Activated T-cell treated with anti-CD3 and anti-CD28 coated beads, Interleukin-2, amount 50 U/mL, for 24 hours (primary cell): ENCODE measurements around the gene ADCY1.

ENCODE experiments used
- DNase-seq: peaks from one replicate; pipeline ENCODE4 v3.0.0-alpha.2; 2020
- H3K27ac Mint-ChIP-seq: 2 replicates; pipeline ENCODE4 v1.8.0; 2020; ENCODE audit warnings: mild to moderate bottlenecking, mixed read lengths
- H3K27me3 Mint-ChIP-seq: 2 replicates; pipeline ENCODE4 v1.8.0; 2020; ENCODE audit warnings: mixed read lengths
- H3K36me3 Mint-ChIP-seq: 2 replicates; pipeline ENCODE4 v1.8.0; 2020; ENCODE audit warnings: low read depth, mixed read lengths
- H3K4me1 Mint-ChIP-seq: 2 replicates; pipeline ENCODE4 v1.8.0; 2020; ENCODE audit warnings: low read depth, mixed read lengths
- H3K4me3 Mint-ChIP-seq: 2 replicates; pipeline ENCODE4 v1.8.0; 2020; ENCODE audit warnings: mild to moderate bottlenecking, moderate library complexity, mixed read lengths
- H3K9me3 Mint-ChIP-seq: 2 replicates; pipeline ENCODE4 v1.8.0; 2020; ENCODE audit warnings: mixed read lengths

ADCY1 gene

GRCh38 chr7:45569290-45569685 is 4.9 kb upstream of the ADCY1 start:
- no peaks in the 10 kb centered on the region for H3K36me3 Mint-ChIP-seq
- peaks cover 49% of the 10 kb centered on the region for H3K27me3 Mint-ChIP-seq

GRCh38 chr7:45570797-45571196 is 3.4 kb upstream of the ADCY1 start:
- no peaks in the 10 kb centered on the region for H3K9me3 Mint-ChIP-seq
- peaks cover 54% of the 10 kb centered on the region for H3K27me3 Mint-ChIP-seq
- peaks cover 3% of the 10 kb centered on the region for H3K4me1 Mint-ChIP-seq
- no peak overlapping the region for H3K4me3 Mint-ChIP-seq
- H3K36me3 Mint-ChIP-seq = no peaks in the 10 kb centered on the region
- DNase-seq = no peak
- H3K27ac Mint-ChIP-seq = no peak overlapping the region

More at GRCh38 chr7:45569290-45569685, 4.9 kb upstream of the ADCY1 start:
- DNase-seq = no peak
- Mint-ChIP-seq H3K27ac (no peak overlapping the region), H3K9me3 (no peaks in the 10 kb centered on the region), H3K4me3 (no peak overlapping the region), H3K4me1 (peaks cover 3% of the 10 kb centered on the region)

- Mint-ChIP-seq H3K9me3 (no peaks in the 10 kb centered on the region), H3K27me3 (peaks cover 58% of the 10 kb centered on the region), H3K36me3 (no peaks in the 10 kb centered on the region), H3K4me3 (peak overlapping the region; percentile 51), H3K4me1 (peaks cover 3% of the 10 kb centered on the region), H3K27ac (no peak overlapping the region)
- no peak for DNase-seq
Observed at GRCh38 chr7:45573204-45573603, 964 bp upstream of the ADCY1 start.

- Mint-ChIP-seq H3K9me3 (no peaks in the 10 kb centered on the region), H3K4me1 (peaks cover 3% of the 10 kb centered on the region), H3K27ac (no peak overlapping the region), H3K27me3 (peaks cover 58% of the 10 kb centered on the region), H3K4me3 (no peak overlapping the region), H3K36me3 (no peaks in the 10 kb centered on the region)
- no peak for DNase-seq
Observed at GRCh38 chr7:45574416-45574668, 174 bp downstream of the ADCY1 start.

GRCh38 chr7:45574669-45575500 is 717 bp downstream of the ADCY1 start:
- Mint-ChIP-seq H3K9me3 (no peaks in the 10 kb centered on the region), H3K27ac (no peak overlapping the region), H3K36me3 (no peaks in the 10 kb centered on the region), H3K4me1 (peaks cover 3% of the 10 kb centered on the region), H3K27me3 (peaks cover 58% of the 10 kb centered on the region), H3K4me3 (peak overlapping the region; percentile 33)
- DNase-seq = no peak

- DNase-seq = no peak
- no peaks in the 10 kb centered on the region for H3K36me3 Mint-ChIP-seq
- peaks cover 52% of the 10 kb centered on the region for H3K27me3 Mint-ChIP-seq
- no peak overlapping the region for H3K27ac Mint-ChIP-seq
- H3K4me1 Mint-ChIP-seq = peaks cover 3% of the 10 kb centered on the region
- H3K9me3 Mint-ChIP-seq = no peaks in the 10 kb centered on the region
- peak overlapping the region; percentile 33 for H3K4me3 Mint-ChIP-seq
Observed at GRCh38 chr7:45575501-45576248, 1.5 kb downstream of the ADCY1 start.

- no peak overlapping the region for H3K27ac Mint-ChIP-seq
- H3K4me3 Mint-ChIP-seq = no peak overlapping the region
- no peak for DNase-seq
- H3K27me3 Mint-ChIP-seq = peaks cover 45% of the 10 kb centered on the region
- H3K4me1 Mint-ChIP-seq = peaks cover 3% of the 10 kb centered on the region
- H3K36me3 Mint-ChIP-seq = no peaks in the 10 kb centered on the region
- H3K9me3 Mint-ChIP-seq = no peaks in the 10 kb centered on the region
Observed at GRCh38 chr7:45576249-45576929, 2.2 kb downstream of the ADCY1 start.

- Mint-ChIP-seq H3K4me1 (peaks cover 3% of the 10 kb centered on the region), H3K9me3 (no peaks in the 10 kb centered on the region), H3K36me3 (no peaks in the 10 kb centered on the region), H3K27me3 (peaks cover 29% of the 10 kb centered on the region), H3K27ac (no peak overlapping the region), H3K4me3 (no peak overlapping the region)
- no peak for DNase-seq
Observed at GRCh38 chr7:45578022-45578421, 3.9 kb downstream of the ADCY1 start.

GRCh38 chr7:45578467-45578866 is 4.3 kb downstream of the ADCY1 start:
- Mint-ChIP-seq H3K27me3 (peaks cover 24% of the 10 kb centered on the region), H3K4me3 (no peak overlapping the region), H3K4me1 (peaks cover 3% of the 10 kb centered on the region), H3K27ac (no peak overlapping the region), H3K9me3 (no peaks in the 10 kb centered on the region), H3K36me3 (no peaks in the 10 kb centered on the region)
- no peak for DNase-seq

- no peak for DNase-seq
- no peak overlapping the region for H3K4me3 Mint-ChIP-seq
- no peak overlapping the region for H3K27ac Mint-ChIP-seq
- peaks cover 18% of the 10 kb centered on the region for H3K27me3 Mint-ChIP-seq
- H3K36me3 Mint-ChIP-seq = no peaks in the 10 kb centered on the region
- no peaks in the 10 kb centered on the region for H3K4me1 Mint-ChIP-seq
- H3K9me3 Mint-ChIP-seq = no peaks in the 10 kb centered on the region
Observed at GRCh38 chr7:45579391-45579801, 5.2 kb downstream of the ADCY1 start.

GRCh38 chr7:45580053-45580872 is 6.1 kb downstream of the ADCY1 start:
- Mint-ChIP-seq H3K27ac (no peak overlapping the region), H3K4me3 (no peak overlapping the region), H3K36me3 (no peaks in the 10 kb centered on the region), H3K9me3 (no peaks in the 10 kb centered on the region), H3K27me3 (peaks cover 14% of the 10 kb centered on the region), H3K4me1 (no peaks in the 10 kb centered on the region)
- DNase-seq = no peak

- H3K36me3 Mint-ChIP-seq = no peaks in the 10 kb centered on the region
- peak; percentile 6 for DNase-seq
- H3K9me3 Mint-ChIP-seq = no peaks in the 10 kb centered on the region
- H3K4me3 Mint-ChIP-seq = no peak overlapping the region
- peaks cover 3% of the 10 kb centered on the region for H3K27me3 Mint-ChIP-seq
- no peaks in the 10 kb centered on the region for H3K4me1 Mint-ChIP-seq
- no peak overlapping the region for H3K27ac Mint-ChIP-seq
Observed at GRCh38 chr7:45581271-45581780, 7.2 kb downstream of the ADCY1 start.

- Mint-ChIP-seq H3K4me1 (no peaks in the 10 kb centered on the region), H3K9me3 (no peaks in the 10 kb centered on the region), H3K4me3 (no peak overlapping the region), H3K27me3 (no peaks in the 10 kb centered on the region), H3K36me3 (no peaks in the 10 kb centered on the region), H3K27ac (no peak overlapping the region)
- DNase-seq = peak; percentile 16
Observed at GRCh38 chr7:45582136-45582749, 8.1 kb downstream of the ADCY1 start.

GRCh38 chr7:45582868-45583277 is 8.7 kb downstream of the ADCY1 start:
- peak; percentile 2 for DNase-seq
- H3K9me3 Mint-ChIP-seq = no peaks in the 10 kb centered on the region
- no peak overlapping the region for H3K4me3 Mint-ChIP-seq
- no peaks in the 10 kb centered on the region for H3K27me3 Mint-ChIP-seq
- H3K4me1 Mint-ChIP-seq = no peaks in the 10 kb centered on the region
- H3K27ac Mint-ChIP-seq = no peak overlapping the region
- H3K36me3 Mint-ChIP-seq = no peaks in the 10 kb centered on the region
